Stomach smooth muscle (tissue), 2 donors: ENCODE data around the gene CTNND2.

Experiments
- H3K27ac ChIP-seq: one replicate; pipeline ENCODE4 v1.7.0; 2013; ENCODE audit warnings: mild to moderate bottlenecking, low read length, inconsistent platforms
- H3K27me3 ChIP-seq, 2 donors: one replicate each; pipeline ENCODE4 v1.7.0; 2013; ENCODE audit warnings: low read length in 2 of 2; ENCODE audit not compliant: insufficient read depth in 2 of 2, control insufficient read depth in 1 of 2
- H3K36me3 ChIP-seq, 2 donors: one replicate each; pipeline ENCODE4 v1.7.0; 2013; ENCODE audit warnings: low read length in 2 of 2; ENCODE audit not compliant: control insufficient read depth in 2 of 2, insufficient read depth in 2 of 2
- H3K4me1 ChIP-seq: one replicate; pipeline ENCODE4 v1.7.0; 2013; ENCODE audit warnings: low read length; ENCODE audit not compliant: control insufficient read depth, insufficient read depth
- H3K4me3 ChIP-seq, 2 donors: one replicate each; pipeline ENCODE4 v1.7.0; 2013; ENCODE audit warnings: low read length in 2 of 2
- H3K9ac ChIP-seq, 2 donors: one replicate each; pipeline ENCODE4 v1.7.0; 2013; ENCODE audit warnings: low read length in 2 of 2, mild to moderate bottlenecking in 1 of 2
- H3K9me3 ChIP-seq, 2 donors: one replicate each; pipeline ENCODE4 v1.7.0; 2013; ENCODE audit warnings: low read length in 2 of 2; ENCODE audit not compliant: control insufficient read depth in 2 of 2
- donor health status: healthy.
- donor health status: Pancreatic carcinoma.

CTNND2 gene

GRCh38 chr5:11139217-11139865 lies 764.9 kb downstream of the CTNND2 start:
- Histone ChIP-seq H3K9me3 (peaks cover 0 to 2% of the 10 kb centered on the region in 2 donors), H3K27ac (no peak overlapping the region), H3K4me3 (no peak overlapping the region), H3K4me1 (no peaks in the 10 kb centered on the region), H3K27me3 (peaks cover 0 to 2% of the 10 kb centered on the region in 2 donors), H3K9ac (no peak overlapping the region), H3K36me3 (no peaks in the 10 kb centered on the region)

- Histone ChIP-seq H3K9ac (no peak overlapping the region), H3K27me3 (peaks cover 0 to 3% of the 10 kb centered on the region in 2 donors), H3K9me3 (no peaks in the 10 kb centered on the region), H3K4me3 (no peak overlapping the region), H3K36me3 (no peaks in the 10 kb centered on the region), H3K27ac (no peak overlapping the region), H3K4me1 (no peaks in the 10 kb centered on the region)
Observed at GRCh38 chr5:11130131-11130530, 774.1 kb downstream of the CTNND2 start.

GRCh38 chr5:11128021-11128420 lies 776.2 kb downstream of the CTNND2 start:
- Histone ChIP-seq H3K27me3 (peaks cover 0 to 3% of the 10 kb centered on the region in 2 donors), H3K9ac (no peak overlapping the region), H3K9me3 (no peaks in the 10 kb centered on the region), H3K4me1 (no peaks in the 10 kb centered on the region), H3K36me3 (no peaks in the 10 kb centered on the region), H3K4me3 (no peak overlapping the region), H3K27ac (no peak overlapping the region)

- Histone ChIP-seq H3K9me3 (no peaks in the 10 kb centered on the region), H3K4me3 (no peak overlapping the region), H3K27me3 (peaks cover 0 to 3% of the 10 kb centered on the region in 2 donors), H3K27ac (no peak overlapping the region), H3K36me3 (no peaks in the 10 kb centered on the region), H3K9ac (no peak overlapping the region), H3K4me1 (no peaks in the 10 kb centered on the region)
Observed at GRCh38 chr5:11126844-11127243, 777.4 kb downstream of the CTNND2 start.

GRCh38 chr5:11121885-11122284 lies 782.4 kb downstream of the CTNND2 start:
- H3K9ac ChIP-seq: no peak overlapping the region
- no peaks in the 10 kb centered on the region for H3K4me1 ChIP-seq
- no peaks in the 10 kb centered on the region for H3K9me3 ChIP-seq
- H3K4me3 ChIP-seq: no peak overlapping the region
- H3K36me3 ChIP-seq: no peaks in the 10 kb centered on the region
- no peaks in the 10 kb centered on the region for H3K27me3 ChIP-seq
- no peak overlapping the region for H3K27ac ChIP-seq

- no peaks in the 10 kb centered on the region for H3K36me3 ChIP-seq
- H3K9ac ChIP-seq: no peak overlapping the region
- H3K27ac ChIP-seq: no peak overlapping the region
- H3K4me1 ChIP-seq: no peaks in the 10 kb centered on the region
- no peak overlapping the region for H3K4me3 ChIP-seq
- no peaks in the 10 kb centered on the region for H3K9me3 ChIP-seq
- H3K27me3 ChIP-seq: no peaks in the 10 kb centered on the region
Observed at GRCh38 chr5:11110128-11110527, 794.1 kb downstream of the CTNND2 start.

- H3K27me3 ChIP-seq: no peaks in the 10 kb centered on the region
- no peak overlapping the region for H3K4me3 ChIP-seq
- no peak overlapping the region for H3K9ac ChIP-seq
- H3K4me1 ChIP-seq: no peaks in the 10 kb centered on the region
- H3K27ac ChIP-seq: no peak overlapping the region
- H3K9me3 ChIP-seq: no peaks in the 10 kb centered on the region
- H3K36me3 ChIP-seq: no peaks in the 10 kb centered on the region
Observed at GRCh38 chr5:11105696-11106095, 798.5 kb downstream of the CTNND2 start.

- Histone ChIP-seq H3K27me3 (no peaks in the 10 kb centered on the region), H3K36me3 (no peaks in the 10 kb centered on the region), H3K27ac (no peak overlapping the region)
Observed at GRCh38 chr5:11104651-11105112, 799.6 kb downstream of the CTNND2 start.

GRCh38 chr5:11104210-11104609 lies 800.0 kb downstream of the CTNND2 start:
- H3K9me3 ChIP-seq: no peaks in the 10 kb centered on the region
- no peaks in the 10 kb centered on the region for H3K4me1 ChIP-seq
- H3K27me3 ChIP-seq: no peaks in the 10 kb centered on the region
- no peak overlapping the region for H3K27ac ChIP-seq
- no peak overlapping the region for H3K9ac ChIP-seq
- no peaks in the 10 kb centered on the region for H3K36me3 ChIP-seq
- H3K4me3 ChIP-seq: no peak overlapping the region

More at GRCh38 chr5:11104651-11105112, 799.6 kb downstream of the CTNND2 start:
- Histone ChIP-seq H3K4me3 (no peak overlapping the region), H3K9ac (no peak overlapping the region), H3K4me1 (no peaks in the 10 kb centered on the region), H3K9me3 (no peaks in the 10 kb centered on the region)

GRCh38 chr5:11084111-11084510 lies 820.1 kb downstream of the CTNND2 start:
- Histone ChIP-seq H3K27ac (no peak overlapping the region), H3K4me1 (no peaks in the 10 kb centered on the region), H3K27me3 (no peaks in the 10 kb centered on the region), H3K4me3 (no peak overlapping the region), H3K36me3 (no peaks in the 10 kb centered on the region), H3K9me3 (peaks cover 0 to 4% of the 10 kb centered on the region in 2 donors), H3K9ac (no peak overlapping the region)

GRCh38 chr5:11082404-11082945 lies 821.8 kb downstream of the CTNND2 start:
- no peak overlapping the region for H3K9ac ChIP-seq
- no peaks in the 10 kb centered on the region for H3K9me3 ChIP-seq
- no peaks in the 10 kb centered on the region for H3K27me3 ChIP-seq
- H3K4me3 ChIP-seq: no peak overlapping the region
- H3K27ac ChIP-seq: no peak overlapping the region
- no peaks in the 10 kb centered on the region for H3K4me1 ChIP-seq
- H3K36me3 ChIP-seq: no peaks in the 10 kb centered on the region
